ENCODE measurements around the gene SERPINE1.

DNA sequence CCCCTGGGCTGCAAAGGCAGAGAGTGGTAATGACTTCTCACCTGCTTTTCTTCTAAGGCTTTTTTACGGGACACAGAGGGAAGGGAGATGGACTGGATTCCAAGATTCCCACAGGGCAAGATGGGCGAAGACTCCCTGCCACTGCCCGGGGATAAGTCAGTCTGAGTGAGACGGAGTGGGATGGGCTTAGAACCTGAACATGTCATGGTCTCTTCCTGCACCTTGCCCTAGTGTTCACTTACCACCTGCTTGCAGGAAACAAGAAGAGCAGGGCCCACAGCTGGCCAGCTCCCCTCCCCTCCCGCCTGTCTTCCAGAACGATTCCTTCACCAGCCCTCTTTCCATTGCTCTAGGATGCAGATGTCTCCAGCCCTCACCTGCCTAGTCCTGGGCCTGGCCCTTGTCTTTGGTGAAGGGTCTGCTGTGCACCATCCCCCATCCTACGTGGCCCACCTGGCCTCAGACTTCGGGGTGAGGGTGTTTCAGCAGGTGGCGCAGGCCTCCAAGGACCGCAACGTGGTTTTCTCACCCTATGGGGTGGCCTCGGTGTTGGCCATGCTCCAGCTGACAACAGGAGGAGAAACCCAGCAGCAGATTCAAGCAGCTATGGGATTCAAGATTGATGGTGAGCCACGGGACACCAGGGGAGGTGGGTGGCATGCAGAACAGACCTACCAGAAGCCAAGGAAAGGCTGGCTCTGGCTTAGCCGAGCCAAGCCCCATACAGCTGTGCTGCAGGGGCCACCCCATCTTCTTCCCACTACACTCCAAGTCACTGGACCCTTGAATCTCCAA is 1.3 kb downstream of the SERPINE1 start:
- TF ChIP-seq POLR2A (IDR thresholded peaks at IDR 0.05), result no peak
- TF ChIP-seq, protein P1, sequence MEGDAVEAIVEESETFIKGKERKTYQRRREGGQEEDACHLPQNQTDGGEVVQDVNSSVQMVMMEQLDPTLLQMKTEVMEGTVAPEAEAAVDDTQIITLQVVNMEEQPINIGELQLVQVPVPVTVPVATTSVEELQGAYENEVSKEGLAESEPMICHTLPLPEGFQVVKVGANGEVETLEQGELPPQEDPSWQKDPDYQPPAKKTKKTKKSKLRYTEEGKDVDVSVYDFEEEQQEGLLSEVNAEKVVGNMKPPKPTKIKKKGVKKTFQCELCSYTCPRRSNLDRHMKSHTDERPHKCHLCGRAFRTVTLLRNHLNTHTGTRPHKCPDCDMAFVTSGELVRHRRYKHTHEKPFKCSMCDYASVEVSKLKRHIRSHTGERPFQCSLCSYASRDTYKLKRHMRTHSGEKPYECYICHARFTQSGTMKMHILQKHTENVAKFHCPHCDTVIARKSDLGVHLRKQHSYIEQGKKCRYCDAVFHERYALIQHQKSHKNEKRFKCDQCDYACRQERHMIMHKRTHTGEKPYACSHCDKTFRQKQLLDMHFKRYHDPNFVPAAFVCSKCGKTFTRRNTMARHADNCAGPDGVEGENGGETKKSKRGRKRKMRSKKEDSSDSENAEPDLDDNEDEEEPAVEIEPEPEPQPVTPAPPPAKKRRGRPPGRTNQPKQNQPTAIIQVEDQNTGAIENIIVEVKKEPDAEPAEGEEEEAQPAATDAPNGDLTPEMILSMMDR (IDR thresholded peaks at IDR 0.05), result no peak

Data from Peyer's patch (tissue), 4 donors.